ENCODE results near the gene KIFC3.

- TF ChIP-seq CTCF (IDR thresholded peaks at IDR 0.05; ENCODE audit: low read length) (no peak), EZH2 (optimal IDR thresholded peaks at IDR 0.05; ENCODE audit: low read depth, low read length) (no peak)
Measured at GRCh38 chr16:57754354-57755060, 47.8 kb downstream of the KIFC3 start.
